Measurements from ENCODE around the gene ADAM11. TPM values are rescaled to one million over a fixed set of nuclear protein-coding genes. Genes with fewer than 3 reads are reported as not detected.

The ADAM11 gene
- total and polyA plus RNA-seq, 9 of the 15 experiments (the other 6 are each of a cell fraction or from before 2014, with no cell fraction given) = 0.01 to 0.31 (median 0.14) TPM; not detected in 2

DNA sequence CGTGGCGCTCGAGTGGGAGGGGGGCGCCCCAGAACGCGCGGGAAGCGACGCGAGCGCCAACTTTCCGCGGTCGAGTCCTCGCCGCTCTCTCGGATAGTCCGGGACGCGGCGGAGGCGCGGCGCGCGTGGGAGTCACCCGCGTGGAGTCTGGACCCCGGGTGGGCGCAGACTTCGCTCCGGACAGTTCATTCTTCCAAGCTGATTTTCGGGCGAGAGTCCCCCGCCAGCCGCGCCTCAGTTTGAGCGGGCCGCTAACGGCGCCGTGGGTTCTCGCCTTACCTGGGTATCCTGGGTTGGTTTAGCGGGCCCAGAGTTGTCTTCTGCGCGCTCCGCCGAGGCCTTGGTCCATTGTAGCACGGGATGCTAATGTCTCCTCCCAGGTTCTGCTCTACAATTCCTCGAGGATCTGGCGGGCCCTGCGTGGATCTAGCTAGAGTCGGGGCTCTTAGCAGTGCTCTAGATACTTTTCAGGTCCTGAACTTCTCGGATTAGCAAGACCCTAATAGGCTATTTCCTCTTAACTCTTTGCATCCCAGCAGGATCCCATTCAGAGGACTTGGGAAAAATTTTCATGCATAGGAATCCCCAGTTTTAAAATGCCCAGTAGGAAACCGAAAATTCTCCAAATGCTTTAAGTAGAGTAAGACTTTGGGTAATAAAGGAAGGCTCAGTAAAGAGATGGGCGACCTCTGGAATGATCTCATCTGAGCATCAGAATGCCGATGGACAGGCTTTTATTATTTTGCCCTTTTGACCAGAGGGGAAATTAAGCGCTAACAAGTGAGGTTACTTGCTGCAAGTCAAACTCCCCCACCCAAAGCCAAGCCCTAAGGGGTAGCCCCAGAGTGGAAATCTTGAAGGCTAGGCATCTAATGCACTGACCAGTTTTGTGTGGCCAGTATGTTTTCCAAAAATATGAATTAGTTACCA lies 71.8 kb downstream of the ADAM11 start:
- H3K9me1 ChIP-seq (ENCODE audit: control insufficient read depth, insufficient read depth, low read length) = no peaks in the 10 kb centered on the region
- DNase-seq (ENCODE audit: extremely low read depth in 1 of 4, low spot score in 3 of 4) = no peak
- H2AFZ ChIP-seq (ENCODE audit: low read depth, low read length) = no peak overlapping the region
- no peaks in the 10 kb centered on the region for H3K79me2 ChIP-seq (ENCODE audit: control insufficient read depth, insufficient read depth, low read length)
- no TSS peak for BruUV-seq (replicated peaks)
- H3K36me3 ChIP-seq (ENCODE audit: control insufficient read depth, insufficient read depth, low read length) = no peaks in the 10 kb centered on the region
- no peak for FAIRE-seq
- peaks cover 0 to 15% of the 10 kb centered on the region in 2 experiments; a peak in 4 of 5 replicates for H3K4me1 ChIP-seq (replicated peaks in 1 of 2; ENCODE audit: control insufficient read depth in 2 of 2, insufficient read depth in 2 of 2, low read length in 2 of 2)
- H3K9ac ChIP-seq (ENCODE audit: insufficient read depth in 1 of 2, low read depth in 2 of 2, low read length in 2 of 2) = peak overlapping the region in 1 of 2 experiments; percentile 78; a peak in 1 of 4 replicates
- H3K27me3 ChIP-seq (ENCODE audit: control insufficient read depth in 2 of 2, insufficient read depth in 2 of 2, low read length in 2 of 2) = peaks cover 23 to 55% of the 10 kb centered on the region in 2 experiments
- POLR2A ChIA-PET = no interaction called here
- intact Hi-C loops (cut with micrococcal nuclease) (no loop called here), in situ Hi-C loops (cut with MboI) (no loop called here)
- WGBS (ENCODE audit: insufficient coverage, low coverage, missing lambda C conversion rate) = 36% methylated on average over 43 of the region's 58 CpGs
- no peak overlapping the region for H3K27ac ChIP-seq (ENCODE audit: extremely low read depth, low read depth, low read length)
- CTCF ChIA-PET (ENCODE audit: low intra/inter-chr PET ratio) = interaction anchor here (0.9 kb wide), 1 partner anchor 52 kb away, joined by 4 read pairs; no protein-coding TSS in a partner anchor
- peak overlapping the region; percentile 31; the same call in 1 of the 2 replicates for H3K4me3 ChIP-seq
- H3K4me2 ChIP-seq (ENCODE audit: insufficient read depth, low read length) = no peak overlapping the region
- ATAC-seq = no peak
- H3K9me3 ChIP-seq (replicated peaks; ENCODE audit: control insufficient read depth, insufficient read depth, low read depth, low read length) = no peaks in the 10 kb centered on the region
- H4K20me1 ChIP-seq (replicated peaks; ENCODE audit: control insufficient read depth, insufficient read depth, low read length) = 0 out of 2 replicates have a peak, but pooled peaks cover 4% of the 10 kb centered on the region
- TF ChIP-seq ZNF282 (CRISPR knock-in tag; IDR thresholded peaks at IDR 0.05) = no peak
- TF ChIP-seq PTBP1 (IDR thresholded peaks at IDR 0.05; ENCODE audit: low read depth, low read length) = no peak
- no peak for TF ChIP-seq RFX1 (IDR thresholded peaks at IDR 0.05)
- TF ChIP-seq, protein P1, sequence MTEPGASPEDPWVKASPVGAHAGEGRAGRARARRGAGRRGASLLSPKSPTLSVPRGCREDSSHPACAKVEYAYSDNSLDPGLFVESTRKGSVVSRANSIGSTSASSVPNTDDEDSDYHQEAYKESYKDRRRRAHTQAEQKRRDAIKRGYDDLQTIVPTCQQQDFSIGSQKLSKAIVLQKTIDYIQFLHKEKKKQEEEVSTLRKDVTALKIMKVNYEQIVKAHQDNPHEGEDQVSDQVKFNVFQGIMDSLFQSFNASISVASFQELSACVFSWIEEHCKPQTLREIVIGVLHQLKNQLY (CRISPR knock-in tag; conservative IDR thresholded peaks at IDR 0.05) = no peak
- TF ChIP-seq NCOR1 (IDR thresholded peaks at IDR 0.05) = no peak
- TF ChIP-seq HDAC3 (IDR thresholded peaks at IDR 0.05; ENCODE audit: borderline replicate concordance, partially characterized antibody) = no peak
- peak; percentile 54; the same call in 1 of the 2 replicates for TF ChIP-seq SAFB (IDR thresholded peaks at IDR 0.05; ENCODE audit: borderline replicate concordance, low read depth, low read length)
- TF ChIP-seq ZNF274 (IDR thresholded peaks at IDR 0.05; ENCODE audit: borderline replicate concordance, low read depth, low read length) = no peak
- TF ChIP-seq TBL1XR1 (IDR thresholded peaks at IDR 0.05; ENCODE audit: low read length in 2 of 2) = no peak
- TF ChIP-seq ZKSCAN8 (CRISPR knock-in tag; IDR thresholded peaks at IDR 0.05) = no peak
- TF ChIP-seq ZBTB33 (CRISPR knock-in tag; IDR thresholded peaks at IDR 0.05) = peak; percentile 77
- TF ChIP-seq ZNF609 (CRISPR knock-in tag; IDR thresholded peaks at IDR 0.05; ENCODE audit: borderline replicate concordance) = no peak
- TF ChIP-seq ZNF143 (CRISPR knock-in tag; IDR thresholded peaks at IDR 0.05) = no peak
